Uterus (tissue), 4 donors: ENCODE data around the gene ARAP1. TPM values are rescaled to one million over a fixed set of nuclear protein-coding genes. Genes with fewer than 3 reads are reported as not detected.

Source experiments
- DNase-seq, 2 donors: peaks; one replicate each; pipeline ENCODE4 v3.0.0-alpha.2; 2019 to 2020
- H3K27ac ChIP-seq, 2 donors: fragments of 200-600 bp; sonication (generic); 1 replicate in 1 of 2; 2 replicates in 1 of 2; pipeline ENCODE4 v1.5.1; 2016 to 2018
- H3K27me3 ChIP-seq, 2 donors: fragments of 200-600 bp; sonication (generic); one replicate each; pipeline ENCODE4 v1.5.1; 2018 to 2019; ENCODE audit warnings: control low read depth in 1 of 2
- H3K36me3 ChIP-seq, 2 donors: fragments of 200-600 bp; sonication (generic); one replicate each; pipeline ENCODE4 v1.5.1; 2019; ENCODE audit warnings: control low read depth in 1 of 2
- H3K4me1 ChIP-seq, 2 donors: fragments of 200-600 bp; sonication (generic); one replicate each; pipeline ENCODE4 v1.5.1; 2018 to 2019; ENCODE audit warnings: control low read depth in 1 of 2
- H3K4me3 ChIP-seq, 2 donors: fragments of 200-600 bp; sonication (generic); 1 replicate in 1 of 2; 2 replicates in 1 of 2; pipeline ENCODE4 v1.5.1; 2018 to 2019; ENCODE audit warnings: mild to moderate bottlenecking in 1 of 2
- H3K9me3 ChIP-seq, 2 donors: fragments of 200-600 bp; sonication (generic); one replicate each; pipeline ENCODE4 v1.5.1; 2019; ENCODE audit warnings: control low read depth in 1 of 2
- POLR2A ChIP-seq, 2 donors: fragments of 450-650 bp; IDR thresholded peaks; one replicate each; pipeline ENCODE4 v1.6.1; 2016; ENCODE audit warnings: antibody characterized with exemption in 2 of 2, mild to moderate bottlenecking in 1 of 2, moderate library complexity in 1 of 2
- intact Hi-C: fragments of 100-400 bp; cut with DNase I; formaldehyde crosslinking; loops from one replicate; pipeline ENCODE4 v1.15.1; 2023; ENCODE audit warnings: low total_unique reads
- total RNA-seq, 4 donors: library from RNA; depleted of rRNA in 3 of 4; stranded (reverse); fragments of >200 nt in 3 of 4; gene quantifications; one replicate each; pipeline versions ENCODE4 v1.1.0 to v1.2.4, GENCODE V29; 2014 to 2023
- TF ChIP-seq, protein P1 (sequence below), 4 experiments: fragments of 200-600 bp in 2 of 4; fragments of 450-650 bp in 2 of 4; sonication (generic) in 2 of 4; IDR thresholded peaks; one replicate each; pipeline ENCODE4 v1.5.1; 2016 to 2019; ENCODE audit warnings: antibody characterized with exemption in 4 of 4, mild to moderate bottlenecking in 2 of 4, moderate library complexity in 1 of 4
- donor health status: DM: yes; HTN: yes; CAD: no.

The ARAP1 gene
- total RNA-seq, 4 donors from 2014 or later = 21.3 to 222 (median 70.4) TPM

DNA sequence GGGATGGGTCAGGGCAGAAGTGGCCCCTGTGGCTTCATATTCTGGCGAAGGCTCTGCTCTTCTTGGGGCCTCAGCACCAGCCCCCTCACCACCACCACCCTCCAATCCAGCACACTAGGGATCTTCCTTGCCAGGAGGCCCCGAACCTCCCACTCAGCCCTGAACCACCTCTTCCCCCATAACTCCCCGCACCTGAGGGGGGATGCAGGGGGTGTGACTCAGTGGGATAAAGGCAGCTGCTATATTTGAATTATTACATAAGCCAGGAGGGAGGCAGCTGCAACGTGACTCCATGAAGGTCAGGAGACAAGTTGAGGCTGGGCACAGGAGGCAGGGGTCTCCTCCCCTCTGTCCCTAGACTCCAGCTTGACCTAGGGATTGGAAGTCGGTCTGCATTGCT, 72.3 kb downstream of the ARAP1 start:
- Histone ChIP-seq H3K4me1 (no peaks in the 10 kb centered on the region), H3K36me3 (no peaks in the 10 kb centered on the region), H3K27ac (no peak overlapping the region), H3K9me3 (no peaks in the 10 kb centered on the region), H3K27me3 (peaks cover 0 to 16% of the 10 kb centered on the region in 2 donors), H3K4me3 (no peak overlapping the region)
- DNase-seq = no peak
- TF ChIP-seq, protein P1, sequence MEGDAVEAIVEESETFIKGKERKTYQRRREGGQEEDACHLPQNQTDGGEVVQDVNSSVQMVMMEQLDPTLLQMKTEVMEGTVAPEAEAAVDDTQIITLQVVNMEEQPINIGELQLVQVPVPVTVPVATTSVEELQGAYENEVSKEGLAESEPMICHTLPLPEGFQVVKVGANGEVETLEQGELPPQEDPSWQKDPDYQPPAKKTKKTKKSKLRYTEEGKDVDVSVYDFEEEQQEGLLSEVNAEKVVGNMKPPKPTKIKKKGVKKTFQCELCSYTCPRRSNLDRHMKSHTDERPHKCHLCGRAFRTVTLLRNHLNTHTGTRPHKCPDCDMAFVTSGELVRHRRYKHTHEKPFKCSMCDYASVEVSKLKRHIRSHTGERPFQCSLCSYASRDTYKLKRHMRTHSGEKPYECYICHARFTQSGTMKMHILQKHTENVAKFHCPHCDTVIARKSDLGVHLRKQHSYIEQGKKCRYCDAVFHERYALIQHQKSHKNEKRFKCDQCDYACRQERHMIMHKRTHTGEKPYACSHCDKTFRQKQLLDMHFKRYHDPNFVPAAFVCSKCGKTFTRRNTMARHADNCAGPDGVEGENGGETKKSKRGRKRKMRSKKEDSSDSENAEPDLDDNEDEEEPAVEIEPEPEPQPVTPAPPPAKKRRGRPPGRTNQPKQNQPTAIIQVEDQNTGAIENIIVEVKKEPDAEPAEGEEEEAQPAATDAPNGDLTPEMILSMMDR (IDR thresholded peaks at IDR 0.05) = no peak
- no peak for TF ChIP-seq POLR2A (IDR thresholded peaks at IDR 0.05)
- intact Hi-C loops = no loop called here

DNA sequence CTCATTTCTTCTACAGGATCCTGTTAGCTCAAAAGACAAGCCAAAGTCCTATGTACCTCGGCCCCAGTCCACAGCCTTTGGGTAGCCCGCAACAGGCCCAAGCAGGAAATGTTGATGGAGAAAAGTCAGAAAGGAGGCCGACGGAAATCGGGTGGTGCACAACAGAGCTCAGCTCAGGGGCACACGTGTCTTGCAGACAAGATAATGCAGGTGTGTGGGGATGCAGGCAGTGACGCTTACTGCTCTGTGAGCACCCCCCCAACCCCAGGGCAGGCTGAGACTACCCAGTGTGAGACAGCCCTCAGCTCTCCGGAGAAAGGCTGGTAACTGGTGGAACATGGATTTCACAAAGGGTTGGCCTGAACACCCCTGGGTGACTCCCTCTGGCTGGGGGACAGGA, 73.7 kb downstream of the ARAP1 start:
- peaks cover 0 to 22% of the 10 kb centered on the region in 2 donors for H3K27me3 ChIP-seq
- intact Hi-C loops = no loop called here
- no peak for DNase-seq
- H3K36me3 ChIP-seq = no peaks in the 10 kb centered on the region
- H3K9me3 ChIP-seq = no peaks in the 10 kb centered on the region
- no peaks in the 10 kb centered on the region for H3K4me1 ChIP-seq
- no peak overlapping the region for H3K27ac ChIP-seq
- TF ChIP-seq, protein P1 (IDR thresholded peaks at IDR 0.05) = no peak
- TF ChIP-seq POLR2A (IDR thresholded peaks at IDR 0.05) = no peak
- H3K4me3 ChIP-seq = no peak overlapping the region

DNA sequence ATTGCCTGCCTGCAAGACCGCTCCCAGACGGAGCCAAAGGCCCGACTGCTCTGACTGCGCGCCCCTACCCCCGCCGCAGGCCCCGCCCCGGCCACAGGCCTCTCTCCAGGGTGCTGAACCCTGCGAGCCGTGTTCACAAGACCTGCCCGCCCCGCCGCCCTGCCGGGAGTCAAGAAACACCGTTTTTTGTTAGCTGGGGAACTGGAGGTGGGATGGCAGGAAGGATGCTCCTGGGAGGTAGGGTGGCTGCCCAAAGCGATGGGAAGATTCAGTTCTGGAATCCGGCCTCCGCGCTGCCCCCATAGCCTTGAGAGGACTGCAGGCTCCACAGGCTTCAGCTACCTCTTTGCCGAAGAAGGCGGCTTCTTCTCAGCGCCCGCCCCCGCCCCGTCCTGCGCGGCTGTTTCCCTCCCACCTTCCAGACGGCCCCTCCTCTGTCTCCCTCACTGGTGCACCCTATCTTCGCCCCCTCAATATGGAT, 75.3 kb downstream of the ARAP1 start:
- TF ChIP-seq, protein P1 (IDR thresholded peaks at IDR 0.05) = no peak
- TF ChIP-seq POLR2A (IDR thresholded peaks at IDR 0.05) = no peak

DNA sequence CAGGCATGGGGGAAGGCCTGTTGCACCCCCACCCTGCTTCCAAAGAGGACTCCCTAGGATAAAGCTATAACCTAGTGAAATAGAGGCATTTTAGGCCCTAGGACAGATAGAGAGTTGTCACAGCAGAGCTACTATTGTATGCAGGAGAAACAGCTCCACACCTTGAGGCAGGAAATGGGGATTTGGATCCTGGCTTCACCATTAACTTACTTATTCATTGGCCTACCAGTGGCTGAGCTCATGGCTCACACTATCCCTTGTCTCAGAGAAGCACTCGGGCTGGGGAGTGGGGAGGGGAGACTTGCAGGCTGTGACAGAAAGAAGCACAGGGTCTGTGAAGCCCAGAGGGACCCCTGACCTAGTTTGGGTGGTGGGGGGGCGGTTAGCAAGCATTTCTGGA, 77.0 kb downstream of the ARAP1 start:
- H3K4me1 ChIP-seq = no peaks in the 10 kb centered on the region
- no peaks in the 10 kb centered on the region for H3K36me3 ChIP-seq
- no peaks in the 10 kb centered on the region for H3K9me3 ChIP-seq
- no peak overlapping the region for H3K27ac ChIP-seq
- intact Hi-C loops = no loop called here
- TF ChIP-seq, protein P1 (IDR thresholded peaks at IDR 0.05) = no peak
- TF ChIP-seq POLR2A (IDR thresholded peaks at IDR 0.05) = no peak
- H3K4me3 ChIP-seq = no peak overlapping the region
- peaks cover 0 to 28% of the 10 kb centered on the region in 2 donors for H3K27me3 ChIP-seq
- no peak for DNase-seq

More for the DNA sequence above, 75.3 kb downstream of the ARAP1 start:
- no peaks in the 10 kb centered on the region for H3K36me3 ChIP-seq
- H3K4me3 ChIP-seq = no peak overlapping the region
- peak in 1 of 2 donors; percentile 68 for DNase-seq
- intact Hi-C loops = no loop called here
- no peaks in the 10 kb centered on the region for H3K4me1 ChIP-seq
- H3K9me3 ChIP-seq = no peaks in the 10 kb centered on the region
- H3K27ac ChIP-seq = no peak overlapping the region
- H3K27me3 ChIP-seq = peaks cover 0 to 28% of the 10 kb centered on the region in 2 donors

DNA sequence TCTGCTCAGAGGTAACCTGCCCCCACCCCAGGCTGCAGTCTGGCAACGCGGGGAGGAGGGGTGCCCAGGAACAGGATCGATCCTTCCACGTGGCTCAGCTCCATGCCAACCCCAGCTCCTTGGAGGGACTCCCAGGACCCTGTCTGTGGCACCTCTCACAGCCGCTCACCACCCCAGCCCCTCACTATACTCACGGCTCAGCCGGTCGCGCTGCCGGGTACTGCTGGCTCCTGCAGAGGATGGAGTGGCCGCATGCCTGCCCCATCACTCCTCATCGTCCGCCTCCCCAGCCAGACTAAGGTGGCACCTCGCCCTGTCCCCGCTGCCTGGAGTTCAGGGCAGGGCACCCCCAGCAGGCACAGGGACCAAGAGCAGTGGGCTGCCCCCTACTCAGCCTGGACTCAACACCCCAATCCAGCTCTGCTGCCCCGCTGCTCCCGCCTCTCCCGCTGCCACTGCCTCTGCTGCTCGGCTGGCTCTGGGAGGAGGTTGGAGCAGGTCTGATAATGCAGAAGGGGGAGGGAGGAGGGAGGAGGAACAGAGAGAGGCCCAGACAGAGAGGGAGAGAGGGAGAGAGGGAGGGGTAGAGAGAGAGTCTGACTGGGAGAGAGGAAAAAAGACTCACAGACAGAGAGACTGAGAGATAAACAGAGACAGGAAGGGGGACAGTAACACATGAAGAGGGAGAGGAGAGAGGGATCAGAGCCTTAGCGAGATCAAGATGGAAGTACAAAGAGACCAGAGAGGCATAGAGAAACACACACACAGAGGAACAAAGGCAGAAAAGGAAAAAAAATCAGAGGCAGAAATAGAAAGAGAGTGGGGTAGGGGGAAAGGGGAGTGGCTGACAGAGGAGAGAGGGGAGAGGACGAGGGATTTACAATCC, 78.0 kb downstream of the ARAP1 start, which contains the start of gene PDE2A:
PDE2A (minus strand) TSS at position 480 of the 886 bp plus-strand sequence; CDS start at position 265, 215 bp downstream.
- DNase-seq = no peak
- TF ChIP-seq, protein P1 (IDR thresholded peaks at IDR 0.05) = no peak
- TF ChIP-seq POLR2A (IDR thresholded peaks at IDR 0.05) = no peak
- Histone ChIP-seq H3K9me3 (no peaks in the 10 kb centered on the region), H3K4me3 (no peak within 1 kb of the TSS), H3K4me1 (no peaks in the 10 kb centered on the region), H3K36me3 (no peaks in the 10 kb centered on the region), H3K27ac (no peak within 1 kb of the TSS), H3K27me3 (peaks cover 0 to 28% of the 10 kb centered on the region in 2 donors)
- intact Hi-C loops = no loop called here
